SK-N-SH (cell line): ENCODE measurements around the gene CDKN1A. TPM values are rescaled to one million over a fixed set of nuclear protein-coding genes. Genes with fewer than 3 reads are reported as not detected.

Experiments used
- CTCF ChIA-PET: fragments of 300-600, 350-600 bp; formaldehyde crosslinking; extraction: SDS; loops from one replicate; lab custom pipeline; 2021; lab: Yijun Ruan, JAX
- POLR2A ChIA-PET: fragments of 350-600 bp; sonication (Branson Sonifier 250); formaldehyde crosslinking; extraction: SDS; loops from one replicate; lab custom pipeline; 2020; ENCODE audit warnings: antibody characterized with exemption, inconsistent platforms; lab: Yijun Ruan, JAX
- DNase-seq: peaks from one replicate; pipeline ENCODE4 v3.0.0; 2012
- H2AFZ ChIP-seq: fragments of 200-600 bp; sonication (generic); 2 replicates; pipeline ENCODE4 v1.8.1; 2016; ENCODE audit warnings: antibody characterized with exemption, mild to moderate bottlenecking, low read depth
- H3F3A ChIP-seq: fragments of 200-600 bp; sonication (generic); replicated peaks from 2 replicates; pipeline ENCODE3; 2016; ENCODE audit warnings: antibody characterized with exemption, mild to moderate bottlenecking; ENCODE audit not compliant: insufficient read depth
- H3K27ac ChIP-seq, 2 experiments: fragments of 200-500 bp in 1 of 2; fragments of 200-600 bp in 1 of 2; sonication (Bioruptor generic) in 1 of 2; sonication (generic), shearing (Covaris generic) in 1 of 2; 2 replicates each; pipeline versions ENCODE4 v1.5.1 to v1.6.1; 2014 to 2016; ENCODE audit warnings: low read depth in 2 of 2, inconsistent platforms in 1 of 2, low read length in 1 of 2, mild to moderate bottlenecking in 1 of 2, mixed read lengths in 1 of 2
- H3K27me3 ChIP-seq: fragments of 200-600 bp; sonication (generic), shearing (Covaris generic); 2 replicates; pipeline ENCODE4 v1.6.1; 2016; ENCODE audit warnings: mixed run types; ENCODE audit not compliant: insufficient read depth
- H3K36me3 ChIP-seq, 2 experiments: fragments of 200-500 bp in 1 of 2; fragments of 200-600 bp in 1 of 2; sonication (Bioruptor generic) in 1 of 2; sonication (generic) in 1 of 2; replicated peaks in 1 of 2; 2 replicates each; pipeline versions ENCODE3 to v1.5.1; 2014 to 2016; ENCODE audit warnings: low read length in 1 of 2, mild to moderate bottlenecking in 1 of 2; ENCODE audit not compliant: insufficient read depth in 2 of 2, control insufficient read depth in 1 of 2
- H3K4me1 ChIP-seq, 2 experiments: fragments of 200-500 bp in 1 of 2; fragments of 200-600 bp in 1 of 2; sonication (Bioruptor generic) in 1 of 2; sonication (generic), shearing (Covaris generic) in 1 of 2; 2 replicates each; pipeline versions ENCODE4 v1.5.1 to v1.6.1; 2014 to 2016; ENCODE audit warnings: low read depth in 1 of 2, low read length in 1 of 2, mixed run types in 1 of 2; ENCODE audit not compliant: insufficient read depth in 2 of 2, control insufficient read depth in 1 of 2
- H3K4me2 ChIP-seq: fragments of 200-600 bp; sonication (generic), shearing (Covaris generic); 2 replicates; pipeline ENCODE4 v1.6.1; 2017; ENCODE audit warnings: mixed run types
- H3K4me3 ChIP-seq, 2 experiments: fragments of 200-500 bp in 1 of 2; fragments of 200-600 bp in 1 of 2; sonication (Bioruptor generic) in 1 of 2; sonication (generic), shearing (Covaris generic) in 1 of 2; 2 replicates each; pipeline versions ENCODE4 v1.5.1 to v1.8.1; 2014 to 2016; ENCODE audit warnings: low read depth in 2 of 2, inconsistent platforms in 1 of 2, low read length in 1 of 2, mild to moderate bottlenecking in 1 of 2, mixed read lengths in 1 of 2, moderate library complexity in 1 of 2
- H3K79me2 ChIP-seq: fragments of 200-600 bp; sonication (generic); 2 replicates; pipeline ENCODE4 v1.8.1; 2017; ENCODE audit warnings: mild to moderate bottlenecking; ENCODE audit not compliant: insufficient read depth
- H3K9ac ChIP-seq: fragments of 200-600 bp; sonication (generic); 2 replicates; pipeline ENCODE4 v1.6.1; 2017; ENCODE audit warnings: mixed run types
- H3K9me2 ChIP-seq: fragments of 200-600 bp; sonication (generic); 2 replicates; pipeline ENCODE4 v1.6.1; 2017; ENCODE audit warnings: mixed run types
- H3K9me3 ChIP-seq: fragments of 200-600 bp; sonication (generic); 2 replicates; pipeline ENCODE4 v1.6.1; 2017; ENCODE audit warnings: mixed run types, mild to moderate bottlenecking, moderate library complexity
- H4K20me1 ChIP-seq: fragments of 200-600 bp; sonication (generic); 2 replicates; pipeline ENCODE4 v1.6.1; 2017; ENCODE audit warnings: mild to moderate bottlenecking, mixed run types; ENCODE audit not compliant: insufficient read depth
- EZH2phosphoT487 ChIP-seq: fragments of 200-600 bp; sonication (generic); IDR thresholded peaks from 2 replicates; pipeline ENCODE4 v1.6.1; 2017; ENCODE audit warnings: low read depth, mixed run types, mild to moderate bottlenecking, antibody characterized with exemption, moderate library complexity, borderline replicate concordance
- FOXJ3 ChIP-seq: sonication (generic); formaldehyde crosslinking; IDR thresholded peaks from 2 replicates; pipeline ENCODE4 v1.5.1; 2020; ENCODE audit warnings: mild to moderate bottlenecking, missing genetic modification reagents
- FOXM1 ChIP-seq: IDR thresholded peaks from 2 replicates; pipeline ENCODE4 v1.4.0; 2012; ENCODE audit warnings: low read depth, mild to moderate bottlenecking
- GABPA ChIP-seq: IDR thresholded peaks from 2 replicates; pipeline ENCODE4 v1.4.0; 2012; ENCODE audit warnings: low read depth, mild to moderate bottlenecking
- GATA2 ChIP-seq: sonication (generic); formaldehyde crosslinking; IDR thresholded peaks from 2 replicates; pipeline ENCODE4 v1.5.0; 2020; ENCODE audit warnings: mild to moderate bottlenecking, missing genetic modification reagents
- JUND ChIP-seq: IDR thresholded peaks from 2 replicates; pipeline ENCODE4 v1.4.0; 2012
- MAX ChIP-seq: IDR thresholded peaks from 2 replicates; pipeline ENCODE4 v1.4.0; 2012; ENCODE audit warnings: low read depth
- NFIC ChIP-seq: IDR thresholded peaks from 2 replicates; pipeline ENCODE4 v1.4.0; 2012; ENCODE audit warnings: borderline replicate concordance
- NRF1 ChIP-seq: IDR thresholded peaks from 2 replicates; pipeline ENCODE4 v1.6.1; 2012; ENCODE audit warnings: low read depth, mild to moderate bottlenecking, low read length
- RCOR1 ChIP-seq: fragments of 150-350 bp; IDR thresholded peaks from 2 replicates; pipeline ENCODE4 v1.6.1; 2017; ENCODE audit warnings: antibody characterized with exemption, low read length
- RFX5 ChIP-seq: IDR thresholded peaks from 2 replicates; pipeline ENCODE4 v1.6.1; 2012; ENCODE audit warnings: mild to moderate bottlenecking, improper control_type of control experiment, low read length
- TAF1 ChIP-seq: IDR thresholded peaks from 2 replicates; pipeline ENCODE4 v1.6.1; 2012; ENCODE audit warnings: low read depth, mild to moderate bottlenecking, low read length, moderate library complexity, borderline replicate concordance
- TCF12 ChIP-seq: IDR thresholded peaks from 2 replicates; pipeline ENCODE4 v1.4.0; 2012
- USF2 ChIP-seq: fragments of 150-350 bp; IDR thresholded peaks from 2 replicates; pipeline ENCODE4 v1.6.1; 2017; ENCODE audit warnings: antibody characterized with exemption, low read length, low read depth, borderline replicate concordance
- ZBTB33 ChIP-seq: IDR thresholded peaks from 2 replicates; pipeline ENCODE4 v1.4.0; 2012; ENCODE audit warnings: low read depth, borderline replicate concordance
- WGBS: methylation state at CpG from one replicate; pipeline ENCODE4 v1.1.6; 2017; ENCODE audit warnings: low lambda C conversion rate; 5-methylcytosine and 5-hydroxymethylcytosine counted together
- polyA plus RNA-seq, 3 experiments: library from polyadenylated mRNA; depleted of rRNA; stranded (reverse); fragments of >200 nt; gene quantifications; 2 replicates each; pipeline ENCODE4 v1.2.3, GENCODE V29; 2012
- TF ChIP-seq, protein P1 (sequence below): fragments of 150-350 bp; IDR thresholded peaks from 2 replicates; pipeline ENCODE4 v1.6.1; 2016; ENCODE audit warnings: mild to moderate bottlenecking, low read depth, low read length

The CDKN1A gene
- polyA plus RNA-seq, 1 of the 3 experiments (the other 2 are of a cell fraction) = 747 TPM

- TF ChIP-seq TCF12 = no peak
These were observed 47.1 kb downstream of the CDKN1A start (continued) for GRCh38 chr6:36725581-36725980.

- no peak overlapping the region for H3K9ac ChIP-seq
- WGBS = 96% methylated on average over 7 of the region's 7 CpGs
- no peak for TF ChIP-seq EZH2phosphoT487
- TF ChIP-seq GABPA = no peak
- TF ChIP-seq ZBTB33 = no peak
- no peak for TF ChIP-seq TCF12
- TF ChIP-seq TAF1 = no peak
- TF ChIP-seq FOXJ3 (CRISPR knock-in tag) = no peak
- TF ChIP-seq GATA2 (CRISPR knock-in tag) = no peak
- no peak for TF ChIP-seq NFIC
- no peak for TF ChIP-seq JUND
- no peak for TF ChIP-seq MAX
- no peak for TF ChIP-seq FOXM1
- TF ChIP-seq, protein P1, sequence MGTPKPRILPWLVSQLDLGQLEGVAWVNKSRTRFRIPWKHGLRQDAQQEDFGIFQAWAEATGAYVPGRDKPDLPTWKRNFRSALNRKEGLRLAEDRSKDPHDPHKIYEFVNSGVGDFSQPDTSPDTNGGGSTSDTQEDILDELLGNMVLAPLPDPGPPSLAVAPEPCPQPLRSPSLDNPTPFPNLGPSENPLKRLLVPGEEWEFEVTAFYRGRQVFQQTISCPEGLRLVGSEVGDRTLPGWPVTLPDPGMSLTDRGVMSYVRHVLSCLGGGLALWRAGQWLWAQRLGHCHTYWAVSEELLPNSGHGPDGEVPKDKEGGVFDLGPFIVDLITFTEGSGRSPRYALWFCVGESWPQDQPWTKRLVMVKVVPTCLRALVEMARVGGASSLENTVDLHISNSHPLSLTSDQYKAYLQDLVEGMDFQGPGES = no peak
- TF ChIP-seq NRF1 = no peak
- TF ChIP-seq RCOR1 = no peak
- no peak for TF ChIP-seq USF2
- no peak for TF ChIP-seq RFX5
- TF ChIP-seq, all 33 proteins: peak for 0
- no peak overlapping the region for H3K4me2 ChIP-seq
- no peaks in the 10 kb centered on the region for H3K27me3 ChIP-seq
- no peaks in the 10 kb centered on the region for H3F3A ChIP-seq
- no peak overlapping the region for H2AFZ ChIP-seq
- ChIA-PET CTCF (interaction anchor here (0.7 to 1.3 kb wide), 2 partner anchors 111 to 113 kb away, joined by 3 to 4 read pairs; no protein-coding TSS in a partner anchor), POLR2A (interaction anchor here (0.6 kb wide), 1 partner anchor 123 kb away, joined by 8 read pairs; no protein-coding TSS in a partner anchor)
- no peaks in the 10 kb centered on the region for H3K79me2 ChIP-seq
- H3K4me3 ChIP-seq = no peak overlapping the region
- no peaks in the 10 kb centered on the region for H3K9me3 ChIP-seq
- no peaks in the 10 kb centered on the region for H4K20me1 ChIP-seq
- no peaks in the 10 kb centered on the region for H3K9me2 ChIP-seq
- H3K36me3 ChIP-seq = no peaks in the 10 kb centered on the region
- no peak overlapping the region for H3K27ac ChIP-seq
- no peaks in the 10 kb centered on the region for H3K4me1 ChIP-seq
- DNase-seq = no peak
These were observed 49.0 kb downstream of the CDKN1A start for GRCh38 chr6:36727505-36728021.
